ENCODE measurements around the gene ENPP5.
A peak's percentile ranks its signal among the peaks of the same experiment; 100 is the strongest.

Gene ENPP5

GRCh38 chr6:46211917-46212316 lies 41.1 kb upstream of the ENPP5 start (continued):
- TF ChIP-seq ZNF121 (tag by site-specific recombination; IDR thresholded peaks at IDR 0.05): 0 out of 2 replicates have a peak, but pooled peaks have one; percentile 12
- no peak for TF ChIP-seq ZNF660 (tag by site-specific recombination; IDR thresholded peaks at IDR 0.05)
- TF ChIP-seq ZNF558 (tag by site-specific recombination; IDR thresholded peaks at IDR 0.05): 0 out of 2 replicates have a peak, but pooled peaks have one; percentile 63
- TF ChIP-seq ZNF138 (tag by site-specific recombination; IDR thresholded peaks at IDR 0.05; ENCODE audit: borderline replicate concordance): 0 out of 2 replicates have a peak, but pooled peaks have one; percentile 58
- no peak for TF ChIP-seq ZBTB21 (tag by site-specific recombination; IDR thresholded peaks at IDR 0.05)
- TF ChIP-seq ZSCAN4 (tag by site-specific recombination; IDR thresholded peaks at IDR 0.05): no peak
- no peak for TF ChIP-seq ZNF701 (tag by site-specific recombination; IDR thresholded peaks at IDR 0.05)
- TF ChIP-seq BCL6B (tag by site-specific recombination; IDR thresholded peaks at IDR 0.05): no peak
- TF ChIP-seq REPIN1 (tag by site-specific recombination; IDR thresholded peaks at IDR 0.05; ENCODE audit: low read depth): no peak
- 0 out of 2 replicates have a peak, but pooled peaks have one; percentile 52 for TF ChIP-seq ZNF292 (tag by site-specific recombination; IDR thresholded peaks at IDR 0.05; ENCODE audit: borderline replicate concordance, low read depth)
- TF ChIP-seq ZNF639 (tag by site-specific recombination; IDR thresholded peaks at IDR 0.05): no peak
- no peak for TF ChIP-seq SP2 (tag by site-specific recombination; IDR thresholded peaks at IDR 0.05)
- no peak for TF ChIP-seq IKZF3 (tag by site-specific recombination; IDR thresholded peaks at IDR 0.05)
- TF ChIP-seq ZBTB11 (tag by site-specific recombination; conservative IDR thresholded peaks at IDR 0.05; ENCODE audit: low read depth): peak; percentile 73
- TF ChIP-seq ZNF302 (tag by site-specific recombination; IDR thresholded peaks at IDR 0.05; ENCODE audit: low read depth): no peak
- no peak for TF ChIP-seq RBAK (tag by site-specific recombination; IDR thresholded peaks at IDR 0.05)
- peak; percentile 55; the same call in 1 of the 2 replicates for TF ChIP-seq ZNF202 (tag by site-specific recombination; IDR thresholded peaks at IDR 0.05; ENCODE audit: borderline replicate concordance)
- TF ChIP-seq ZBTB48 (tag by site-specific recombination; IDR thresholded peaks at IDR 0.05): no peak
- no peak for TF ChIP-seq ZNF488 (tag by site-specific recombination; IDR thresholded peaks at IDR 0.05)
- TF ChIP-seq AEBP2 (tag by site-specific recombination; IDR thresholded peaks at IDR 0.05; ENCODE audit: borderline replicate concordance): 0 out of 2 replicates have a peak, but pooled peaks have one; percentile 41
- TF ChIP-seq ZNF514 (tag by site-specific recombination; IDR thresholded peaks at IDR 0.05): no peak
- peak; percentile 39 for TF ChIP-seq ZNF654 (tag by site-specific recombination; IDR thresholded peaks at IDR 0.05; ENCODE audit: low read depth)
- no peak for TF ChIP-seq ZNF248 (tag by site-specific recombination; IDR thresholded peaks at IDR 0.05)
- TF ChIP-seq ZBTB8A (tag by site-specific recombination; IDR thresholded peaks at IDR 0.05): peak; percentile 73

Data from HEK293 (cell line).